GM18499 (cell line): ENCODE data around the gene NOC4L.
A peak's percentile ranks its signal among the peaks of the same experiment; 100 is the strongest.
"Not testable (repeated sequence)": the region's sequence is repeated elsewhere in the genome, so short reads cannot be mapped to it uniquely, and the experiment has no call there.

ENCODE experiments used
- ATAC-seq: cut with Tn5 transposase; IDR thresholded peaks from one replicate; pipeline ENCODE4 v1.9.1; 2021; ENCODE audit warnings: moderate number of reproducible peaks; ENCODE audit not compliant: insufficient read depth, unreplicated experiment

The NOC4L gene

DNA sequence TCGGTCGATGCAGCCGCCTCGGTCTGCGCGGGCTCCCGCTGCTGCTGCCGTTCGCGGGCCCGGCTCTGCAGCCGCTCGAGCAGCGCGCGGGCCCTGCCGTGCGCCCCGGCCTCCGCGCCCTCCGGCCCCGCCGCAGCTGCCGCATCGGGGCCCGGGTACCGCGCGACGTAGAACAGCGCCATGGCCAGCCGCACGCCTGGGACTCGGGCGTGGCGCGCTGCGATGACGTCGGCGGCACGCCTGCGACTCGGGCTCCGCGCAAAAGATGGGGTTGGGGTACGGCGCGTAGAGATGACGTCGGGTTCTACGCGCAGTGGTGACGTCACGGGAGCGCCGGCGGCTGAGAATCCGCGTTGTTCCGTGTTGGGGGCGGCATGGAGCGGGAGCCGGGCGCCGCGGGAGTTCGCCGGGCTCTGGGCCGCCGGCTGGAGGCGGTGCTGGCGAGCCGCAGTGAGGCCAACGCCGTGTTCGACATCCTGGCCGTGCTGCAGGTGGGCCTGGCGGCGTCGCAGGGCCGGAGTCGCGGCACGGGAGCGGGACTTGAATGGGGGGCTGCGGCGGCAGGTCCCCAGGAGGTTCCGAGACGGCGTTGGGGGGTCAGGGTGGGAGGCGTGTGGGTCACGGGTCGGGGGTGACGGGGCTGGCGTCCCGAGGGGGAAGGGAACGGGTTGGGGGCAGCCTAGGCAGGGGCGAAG is at the start of gene NOC4L, which contains the start of gene DDX51:
Gene NOC4L (plus strand): TSS at position 343 of the 695 bp plus-strand sequence. CDS start 32 bp downstream, at position 375.
Gene DDX51 (minus strand): TSS at position 205 of the 695 bp plus-strand sequence. CDS start 23 bp downstream, at position 182.
- peak; percentile 53 for ATAC-seq

DNA sequence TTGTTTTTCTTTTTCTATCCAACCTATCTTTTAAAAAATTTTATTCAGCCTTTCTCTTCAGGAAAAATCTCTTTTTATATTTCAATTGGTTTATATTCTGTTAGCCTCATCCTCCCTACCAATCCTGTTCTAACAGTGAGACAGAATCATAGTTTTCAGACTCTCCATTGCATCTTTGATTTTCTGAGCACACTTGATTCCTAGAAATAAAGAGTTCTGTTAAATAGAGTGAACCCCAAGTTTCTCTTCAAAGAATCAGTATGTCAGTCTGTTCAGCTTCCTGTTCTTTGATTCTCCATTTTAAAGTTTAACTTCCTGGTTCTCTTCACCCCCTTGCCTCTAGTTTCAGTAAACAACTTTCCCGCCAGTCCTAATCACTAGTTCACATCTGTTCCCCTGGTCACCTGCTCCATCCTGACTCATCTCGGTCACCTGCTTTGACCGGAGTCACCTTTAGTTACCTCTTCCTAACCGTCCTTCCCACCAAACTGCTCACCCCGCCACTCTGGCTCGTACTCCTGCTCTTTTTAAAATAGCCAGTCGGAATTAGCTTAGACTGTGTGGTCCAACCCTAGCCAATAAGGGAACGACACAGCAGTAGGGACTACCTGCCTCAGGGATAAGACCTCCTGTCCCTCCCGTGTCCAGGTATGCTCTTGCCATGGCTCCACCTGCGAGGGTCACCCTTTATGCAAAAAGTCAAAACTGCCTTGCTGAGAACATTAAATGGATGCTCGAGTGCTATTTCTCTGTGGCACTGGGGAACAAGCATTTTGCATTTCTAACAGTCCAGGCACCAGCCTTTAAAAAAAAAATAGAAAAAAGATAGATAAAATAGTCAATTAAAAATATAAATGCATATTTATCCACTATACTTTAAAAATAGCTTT is 48.5 kb upstream of the NOC4L start:
- no peak for ATAC-seq

DNA sequence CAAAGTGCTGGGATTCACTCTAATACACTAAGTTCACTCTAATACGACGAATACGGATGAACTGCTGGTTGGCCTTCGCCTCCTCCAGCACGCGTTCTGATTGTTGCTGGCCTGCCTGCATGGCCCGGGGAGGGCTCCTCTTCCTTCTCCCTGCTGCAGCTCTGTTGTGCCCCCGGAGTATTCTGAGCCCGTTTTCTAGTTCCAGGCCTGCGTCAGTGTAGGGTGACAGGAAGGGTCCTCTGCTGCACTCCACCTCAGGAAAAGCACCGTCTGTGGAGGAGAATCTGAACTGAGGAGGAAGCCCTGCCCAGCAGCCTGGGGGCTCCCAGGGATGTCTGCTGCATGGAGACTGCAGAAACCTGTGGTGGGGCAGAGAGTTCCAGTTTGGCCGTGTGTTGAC is 44.5 kb upstream of the NOC4L start:
- ATAC-seq = no peak

DNA sequence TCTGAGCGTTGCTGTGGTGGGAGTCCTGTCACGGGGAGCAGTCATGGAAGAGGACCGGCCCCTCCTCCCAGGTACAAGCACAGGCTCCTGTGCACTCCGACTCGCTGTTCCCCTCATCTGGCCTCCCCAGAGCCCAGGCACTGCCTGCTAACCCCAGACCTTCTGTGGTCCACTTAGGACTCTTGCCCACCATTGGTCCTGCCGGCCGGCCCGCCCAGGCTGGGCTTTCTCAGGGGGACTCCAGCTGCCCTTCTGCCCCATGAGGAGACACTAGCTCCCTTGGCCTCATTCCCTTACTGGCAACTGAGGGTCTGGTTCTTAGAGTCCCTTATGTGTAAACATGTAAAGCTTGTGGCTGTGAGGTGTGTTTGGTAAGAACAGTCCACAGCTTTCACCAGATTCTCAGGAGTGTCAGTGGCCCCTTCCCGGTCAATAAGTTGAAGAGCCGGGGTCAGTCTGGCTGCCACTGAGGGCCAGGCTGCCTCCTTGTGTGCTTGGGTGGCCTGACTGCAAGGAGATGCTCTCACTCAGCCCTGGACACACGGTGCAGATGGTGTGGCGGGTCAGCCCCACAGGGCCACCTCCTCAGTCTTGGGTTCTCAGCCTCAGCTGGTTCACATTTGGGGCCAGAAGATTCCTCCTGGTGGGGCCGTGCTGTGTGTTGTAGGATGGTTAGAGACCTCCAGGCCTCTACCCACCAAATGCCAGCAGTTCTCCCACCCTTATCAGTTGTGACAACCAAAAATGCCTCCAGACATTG is 43.8 kb upstream of the NOC4L start:
- no peak for ATAC-seq

DNA sequence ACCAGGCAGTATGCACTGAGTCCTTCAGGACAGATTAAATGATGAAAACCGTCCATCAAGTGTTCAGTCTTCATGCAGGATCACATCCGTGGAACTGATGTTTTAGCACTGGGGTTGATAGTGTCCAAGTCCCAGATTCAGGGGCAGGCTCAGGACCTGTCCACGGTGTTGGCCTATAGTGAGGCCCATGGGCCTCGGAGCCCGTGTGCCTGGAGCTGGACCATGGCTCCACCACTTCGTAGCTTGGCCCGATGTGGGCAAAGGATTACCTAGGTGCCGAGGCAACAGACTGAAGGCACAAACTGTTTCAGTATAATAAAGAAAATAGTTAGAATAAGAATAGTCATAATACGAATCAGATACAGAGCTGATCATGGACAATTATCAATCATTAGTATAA is 42.0 kb upstream of the NOC4L start:
- ATAC-seq = no peak

DNA sequence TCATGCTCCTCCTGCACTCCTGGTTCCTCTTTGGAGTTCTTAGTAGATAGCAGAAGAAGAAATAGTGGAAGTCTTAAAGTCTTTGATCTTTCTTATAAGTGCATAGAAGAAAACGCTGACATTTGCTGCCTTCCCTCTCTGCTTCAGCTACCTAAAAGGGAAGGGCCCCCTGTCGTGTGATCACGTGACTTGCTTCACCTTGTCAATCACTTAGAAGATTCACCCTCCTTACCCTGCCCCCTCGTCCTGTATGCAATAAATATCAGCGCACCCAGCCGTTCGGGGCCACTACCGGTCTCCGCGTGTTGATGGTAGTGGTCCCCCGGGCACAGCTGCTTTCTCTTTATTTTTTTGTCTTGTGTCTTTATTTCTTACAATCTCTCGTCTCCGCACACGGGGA is 41.2 kb upstream of the NOC4L start:
- not testable (repeated sequence) for ATAC-seq

DNA sequence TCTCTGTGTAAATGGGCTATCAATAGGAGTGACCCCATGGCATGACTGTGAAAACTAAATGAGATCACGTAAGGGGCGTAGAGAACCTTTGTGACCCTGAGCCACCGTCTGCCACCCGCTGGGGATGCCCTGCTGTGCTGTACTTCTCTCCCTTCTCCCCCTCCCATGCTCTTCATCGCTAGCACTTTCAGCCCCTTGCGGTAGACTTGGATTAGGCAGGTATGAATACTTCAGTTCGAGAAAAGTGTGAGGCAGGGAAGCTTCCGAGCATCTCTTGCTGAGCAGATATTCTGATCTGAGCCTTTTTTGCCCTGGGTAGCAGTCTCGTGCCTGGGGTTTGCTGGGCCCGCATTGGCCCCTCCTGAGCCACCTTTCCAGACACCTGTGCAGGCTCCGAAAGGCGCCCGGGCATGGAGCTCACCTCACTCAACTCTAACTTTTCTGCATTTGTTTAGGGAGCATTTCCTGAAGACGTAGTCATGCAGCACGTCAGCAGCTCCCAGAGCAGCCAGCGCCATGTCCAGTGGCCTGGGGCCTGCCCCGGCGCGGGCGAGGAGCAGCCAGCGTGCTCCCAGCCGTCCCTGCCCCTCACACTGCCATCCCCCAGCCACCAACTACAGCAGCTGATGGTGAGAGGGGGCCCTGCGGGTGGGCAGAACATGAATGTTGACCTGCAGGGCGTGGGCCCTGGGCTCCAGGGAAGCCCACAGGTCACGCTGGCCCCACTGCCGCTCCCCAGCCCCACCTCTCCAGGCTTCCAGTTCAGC is 40.5 kb upstream of the NOC4L start:
- no peak for ATAC-seq

DNA sequence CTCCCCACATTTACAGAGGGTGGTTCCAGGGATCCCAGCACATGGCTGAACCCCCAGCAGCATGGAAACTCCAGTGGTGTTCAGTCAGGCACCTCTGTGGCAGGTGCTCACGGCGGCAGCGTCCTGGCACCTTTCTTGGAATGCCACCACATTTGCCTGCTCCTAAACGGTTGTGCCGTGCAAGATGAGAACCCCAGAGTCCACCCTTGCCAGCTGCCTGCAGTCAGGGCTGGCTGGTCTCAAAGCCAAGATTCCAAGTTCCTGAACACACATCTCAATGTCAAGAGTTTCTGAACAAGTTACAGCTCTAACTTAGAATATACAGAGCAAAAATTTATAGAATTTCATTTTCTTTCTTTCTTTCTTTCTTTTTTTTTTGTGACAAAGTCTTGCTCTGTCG is 38.8 kb upstream of the NOC4L start:
- no peak for ATAC-seq

DNA sequence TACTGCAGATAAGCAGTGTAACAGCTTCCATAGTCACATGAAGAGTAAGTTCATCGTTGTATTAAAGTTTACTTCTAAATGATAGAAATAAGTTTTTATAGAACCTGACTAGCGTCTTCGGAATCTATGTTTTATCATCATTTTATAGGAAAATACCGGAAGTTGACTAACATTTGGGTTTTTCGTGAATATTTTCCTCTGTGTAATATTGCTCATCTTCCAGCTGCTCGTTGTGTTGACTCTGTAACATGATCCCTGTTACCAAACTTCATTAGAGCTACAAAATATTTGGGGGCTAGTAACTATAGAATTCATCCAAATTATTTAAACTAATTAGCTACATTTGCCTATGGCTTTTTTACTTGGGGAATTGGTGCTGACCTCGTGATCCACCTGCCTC is 37.3 kb upstream of the NOC4L start:
- no peak for ATAC-seq

DNA sequence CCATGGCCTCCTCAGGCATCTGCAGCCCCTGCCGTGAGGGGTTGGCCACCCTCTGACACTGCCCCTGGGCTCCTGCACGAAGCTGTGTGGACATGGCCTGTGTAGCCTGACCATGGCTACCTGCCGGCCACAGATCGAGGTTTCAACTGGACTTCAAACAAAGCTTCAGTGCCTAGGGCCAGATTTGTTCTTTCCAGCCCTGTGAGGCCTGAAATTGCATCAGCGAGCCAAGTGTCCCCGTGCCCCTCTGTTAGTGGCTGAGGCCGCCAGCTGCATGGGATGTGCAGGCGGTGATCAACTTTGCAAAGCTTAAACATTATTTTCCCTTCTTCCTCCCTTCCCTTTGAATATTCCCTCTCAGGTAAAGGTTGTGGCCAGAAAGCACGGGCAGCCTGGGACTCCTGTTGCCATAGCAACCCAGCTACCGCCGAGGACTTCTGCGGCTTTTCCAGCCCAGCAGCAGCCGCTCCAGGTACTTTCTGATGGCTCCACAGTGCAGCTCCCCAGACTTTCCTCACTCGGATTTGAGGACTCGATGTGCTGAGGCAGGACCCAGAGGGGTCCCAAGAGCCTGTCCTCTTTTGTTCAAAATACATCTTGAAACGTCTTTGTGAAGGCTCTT is 35.9 kb upstream of the NOC4L start:
- no peak for ATAC-seq

DNA sequence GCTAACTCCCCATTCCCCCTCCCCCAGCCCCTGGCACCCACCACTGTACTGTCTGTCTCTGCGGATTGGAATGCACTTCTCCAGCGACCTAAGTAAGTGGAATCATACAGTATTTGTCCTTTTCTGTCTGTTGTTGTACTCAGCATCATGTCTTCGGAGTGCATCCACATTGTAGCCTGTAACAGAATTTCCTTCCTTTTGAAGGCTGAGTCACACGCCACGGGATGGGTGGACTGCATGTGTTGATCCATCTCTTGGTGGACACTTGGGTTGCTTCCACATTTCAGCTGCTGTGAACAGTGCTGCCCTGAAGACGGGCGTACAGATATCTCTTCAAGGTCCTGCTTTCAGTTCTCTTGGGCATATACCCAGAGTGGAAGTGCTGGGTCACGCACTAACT is 34.5 kb upstream of the NOC4L start:
- ATAC-seq = no peak

DNA sequence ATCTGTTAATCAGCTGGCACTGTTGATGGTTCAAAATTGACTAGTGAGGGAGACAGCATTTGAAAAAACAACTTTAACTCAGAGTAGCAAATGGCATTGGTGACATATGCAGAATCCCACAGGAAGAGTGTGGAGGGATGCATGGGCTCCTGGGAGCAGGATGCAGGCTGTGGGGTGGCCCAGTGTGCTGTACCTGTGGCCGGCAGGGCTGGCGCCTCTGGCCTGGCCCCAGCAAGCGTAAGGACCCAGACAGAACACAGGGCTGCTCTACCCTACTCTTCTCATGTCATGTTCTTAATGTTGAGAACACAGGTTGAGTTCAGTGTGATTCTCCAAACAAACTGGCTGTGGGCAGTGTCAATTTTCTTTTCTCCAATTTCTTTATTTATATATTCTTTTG is 33.6 kb upstream of the NOC4L start:
- no peak for ATAC-seq

DNA sequence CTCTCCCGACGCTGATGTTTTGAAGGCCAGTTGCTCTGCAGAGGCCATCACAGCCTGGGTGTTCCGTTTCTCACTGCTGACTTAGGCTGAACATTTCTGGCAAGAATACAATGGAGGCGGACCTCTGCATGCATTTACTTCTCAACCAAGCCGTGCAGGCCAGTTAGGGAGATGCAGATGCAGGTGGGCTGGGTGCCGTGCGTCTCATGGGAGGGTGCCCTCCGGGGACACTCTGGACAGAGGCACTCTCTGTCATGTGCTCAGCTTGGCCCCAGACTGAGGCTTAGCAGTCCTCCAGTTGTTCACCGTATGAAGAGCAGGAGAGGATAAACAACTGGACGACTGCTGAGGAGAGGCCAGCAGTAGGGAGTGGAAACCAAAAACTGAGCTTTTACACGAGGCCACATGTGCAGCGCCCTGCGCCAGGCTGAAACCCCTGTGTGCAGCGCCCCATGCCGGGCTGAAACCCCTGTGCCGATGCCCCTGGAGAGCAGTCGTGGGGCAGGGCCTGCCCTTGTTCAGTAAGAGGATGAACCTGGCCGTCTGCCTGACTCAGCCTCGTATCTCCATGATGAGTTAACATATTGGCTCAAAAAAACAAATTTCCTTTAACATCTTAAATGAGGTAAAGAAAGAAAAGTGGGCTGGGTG is 32.5 kb upstream of the NOC4L start:
- ATAC-seq = no peak

DNA sequence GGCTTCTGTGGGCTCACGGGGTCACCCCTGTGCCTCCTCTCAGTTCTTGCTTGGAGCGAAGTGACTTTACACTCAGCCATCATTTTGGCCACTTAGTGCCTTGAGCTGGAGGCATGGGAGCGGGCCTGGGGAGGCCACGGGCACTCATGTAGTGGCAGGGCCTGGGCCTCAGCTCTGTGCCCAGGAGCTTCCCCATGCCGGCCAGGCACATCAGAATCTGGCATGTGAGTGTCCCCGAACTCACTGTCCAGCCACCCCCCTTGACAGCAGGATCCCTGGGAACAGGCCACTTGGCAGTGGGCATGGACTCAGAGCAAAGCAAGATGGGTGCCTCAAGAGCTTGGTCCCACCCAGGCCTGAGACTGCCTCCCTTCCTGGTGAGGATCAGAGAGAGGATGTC is 29.6 kb upstream of the NOC4L start:
- no peak for ATAC-seq

DNA sequence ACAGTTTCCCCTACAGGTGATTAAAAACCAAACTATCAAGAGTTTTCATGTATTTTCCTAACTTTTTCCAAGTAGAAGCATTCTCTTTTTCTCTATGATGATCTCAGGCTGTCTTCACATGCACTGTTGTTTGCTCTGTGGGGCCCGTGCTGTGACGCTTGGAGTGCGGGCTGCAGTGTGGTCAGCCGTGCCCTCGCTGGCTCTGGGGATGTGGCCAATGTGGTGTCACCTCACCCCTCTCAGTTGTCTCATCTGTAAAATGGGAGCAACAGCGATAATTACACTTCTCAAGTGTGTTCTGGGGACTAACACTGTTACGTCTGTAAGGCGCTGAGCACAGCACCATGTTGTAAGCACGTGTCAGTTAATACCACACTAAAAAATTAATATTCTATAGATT is 28.8 kb upstream of the NOC4L start:
- no peak for ATAC-seq

DNA sequence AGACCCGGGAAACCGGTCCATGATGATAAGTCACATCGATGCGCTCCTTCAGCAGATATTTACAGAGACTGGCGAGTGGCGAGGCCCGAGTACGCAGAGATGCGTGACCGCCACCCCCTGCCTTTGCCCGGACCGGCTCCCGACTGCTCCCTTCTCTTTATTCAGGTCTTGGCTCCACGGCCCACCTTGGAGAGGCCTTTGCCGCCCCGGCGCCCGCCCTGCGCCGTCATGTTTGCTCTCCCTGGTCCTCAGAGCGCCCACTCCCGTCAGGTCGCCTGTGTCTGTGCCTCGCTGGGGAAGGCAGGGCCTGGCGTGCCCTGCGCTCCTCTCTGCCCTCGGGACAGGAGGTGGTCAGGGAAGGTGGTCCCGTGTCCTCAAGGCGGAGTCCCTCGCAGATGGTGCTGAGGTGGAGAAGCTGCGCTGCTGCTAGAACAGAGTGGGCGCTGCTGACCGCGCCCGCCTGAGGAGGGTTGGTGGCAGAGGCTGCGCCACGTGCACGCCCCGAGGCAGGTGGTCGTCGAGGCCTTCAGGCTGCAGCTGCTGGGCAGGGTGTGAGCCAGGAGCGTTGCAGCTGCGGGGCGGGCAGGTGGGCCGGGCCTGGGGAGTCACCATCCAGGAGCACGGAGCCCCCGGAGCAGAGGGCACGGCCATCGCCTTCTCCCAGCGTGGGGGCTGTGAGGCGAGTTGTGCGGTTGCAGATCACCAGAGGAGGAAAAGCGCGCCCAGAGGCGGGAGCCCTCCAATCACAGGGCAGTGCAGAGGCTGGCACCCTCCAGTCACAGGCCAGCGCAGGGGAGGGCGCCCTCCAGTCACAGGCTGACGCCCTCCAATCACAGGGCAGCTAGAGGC is 27.3 kb upstream of the NOC4L start:
- ATAC-seq = no peak

DNA sequence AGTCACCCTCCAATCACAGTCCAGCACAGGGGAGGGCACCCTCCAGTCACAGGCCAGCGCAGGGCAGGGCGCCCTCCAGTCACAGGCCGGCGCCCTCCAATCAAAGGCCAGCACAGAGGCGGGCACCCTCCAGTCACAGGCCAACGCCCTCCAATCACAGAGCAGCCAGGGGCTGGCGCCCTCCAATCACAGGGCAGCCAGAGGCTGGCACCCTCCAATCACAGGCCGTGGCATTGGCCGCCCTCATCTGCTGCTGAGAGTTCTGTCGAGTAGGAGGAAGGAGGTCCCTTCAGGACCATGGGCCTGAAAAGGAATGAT is 26.7 kb upstream of the NOC4L start:
- no peak for ATAC-seq

DNA sequence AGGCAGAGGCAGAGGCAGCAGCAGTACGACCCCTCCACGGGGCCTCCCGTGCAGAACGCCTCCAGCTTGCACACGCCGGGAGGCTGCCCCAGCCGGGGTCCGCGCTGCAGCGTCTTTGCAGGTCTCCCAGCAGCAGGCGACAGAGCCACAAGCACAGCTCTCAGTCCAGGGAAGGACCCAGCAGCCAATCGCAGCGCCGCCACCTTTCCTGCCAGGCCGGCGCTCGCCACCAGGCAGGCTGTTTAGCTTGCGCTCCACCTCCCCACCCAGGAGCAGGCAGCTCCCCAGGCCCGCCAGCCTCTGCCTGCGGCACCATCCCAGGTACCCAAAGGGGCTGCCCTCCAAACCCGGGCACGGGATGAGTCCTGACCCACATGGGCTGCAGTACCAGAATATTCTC is 25.4 kb upstream of the NOC4L start:
- no peak for ATAC-seq
